HG03378 (cell line): Measurements from ENCODE around the gene RIN3.

Experiments
- ATAC-seq: cut with Tn5 transposase; IDR thresholded peaks from one replicate; pipeline ENCODE4 v1.9.1; 2021; ENCODE audit warnings: mild to moderate bottlenecking, moderate library complexity; ENCODE audit not compliant: unreplicated experiment

RIN3 gene

GRCh38 chr14:92510972-92511371 lies 2.6 kb upstream of the RIN3 start:
- no peak for ATAC-seq

DNA sequence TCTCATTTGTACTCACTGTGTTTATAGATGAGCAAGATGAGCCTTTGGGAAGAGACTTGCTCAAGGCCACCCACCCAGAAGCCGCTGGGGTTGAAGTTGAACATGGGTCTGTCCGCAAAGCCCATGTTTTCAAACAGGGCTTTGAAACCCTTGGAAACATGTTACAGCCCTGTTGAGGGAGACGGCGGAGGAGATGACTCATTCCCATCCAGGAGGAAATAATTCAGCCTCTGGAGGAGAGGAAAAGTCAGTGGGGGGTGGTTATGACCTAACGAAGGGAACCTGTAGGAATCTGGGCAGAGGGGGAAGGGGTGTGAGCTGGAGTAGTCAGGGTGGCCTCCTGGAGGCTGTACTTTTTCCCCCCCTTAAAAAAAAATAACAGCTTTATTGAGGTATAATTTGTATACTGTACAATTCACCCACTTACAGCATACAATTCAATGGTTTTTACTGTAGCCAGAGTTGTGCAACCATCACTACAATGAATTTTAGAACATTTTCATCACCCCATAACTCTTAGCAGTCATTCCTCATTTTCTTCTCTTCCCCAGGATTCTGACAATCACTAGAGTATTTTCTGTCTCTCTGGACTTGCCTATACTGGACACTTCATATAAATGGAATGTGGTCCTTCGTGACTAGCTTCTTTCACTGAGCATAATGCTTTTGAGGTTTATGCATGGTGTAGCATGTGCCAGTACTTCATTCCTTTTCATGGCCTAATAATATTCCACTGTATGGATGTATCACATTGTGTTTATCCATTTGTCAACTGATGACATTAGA lies 1.9 kb upstream of the RIN3 start:
- ATAC-seq = no peak

DNA sequence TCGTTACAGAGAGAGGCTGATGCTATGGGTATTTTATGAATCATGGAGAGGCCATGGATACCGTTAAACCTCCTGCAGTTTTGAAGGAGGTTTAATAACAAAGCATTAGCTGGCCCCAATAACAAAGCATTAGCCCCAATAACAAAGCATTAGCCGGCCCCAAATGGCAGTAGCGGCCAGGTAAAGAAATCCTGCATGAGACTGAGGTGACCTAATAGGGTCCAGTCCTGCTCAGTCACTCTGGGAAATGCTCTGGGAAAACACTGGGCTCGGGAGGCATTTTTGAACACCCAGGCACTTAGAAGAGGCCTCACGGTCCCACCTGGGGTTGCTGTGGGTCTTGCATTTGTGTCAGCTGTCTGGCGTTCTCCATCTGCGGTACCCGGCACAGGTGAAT lies 776 bp upstream of the RIN3 start:
- ATAC-seq = no peak

DNA sequence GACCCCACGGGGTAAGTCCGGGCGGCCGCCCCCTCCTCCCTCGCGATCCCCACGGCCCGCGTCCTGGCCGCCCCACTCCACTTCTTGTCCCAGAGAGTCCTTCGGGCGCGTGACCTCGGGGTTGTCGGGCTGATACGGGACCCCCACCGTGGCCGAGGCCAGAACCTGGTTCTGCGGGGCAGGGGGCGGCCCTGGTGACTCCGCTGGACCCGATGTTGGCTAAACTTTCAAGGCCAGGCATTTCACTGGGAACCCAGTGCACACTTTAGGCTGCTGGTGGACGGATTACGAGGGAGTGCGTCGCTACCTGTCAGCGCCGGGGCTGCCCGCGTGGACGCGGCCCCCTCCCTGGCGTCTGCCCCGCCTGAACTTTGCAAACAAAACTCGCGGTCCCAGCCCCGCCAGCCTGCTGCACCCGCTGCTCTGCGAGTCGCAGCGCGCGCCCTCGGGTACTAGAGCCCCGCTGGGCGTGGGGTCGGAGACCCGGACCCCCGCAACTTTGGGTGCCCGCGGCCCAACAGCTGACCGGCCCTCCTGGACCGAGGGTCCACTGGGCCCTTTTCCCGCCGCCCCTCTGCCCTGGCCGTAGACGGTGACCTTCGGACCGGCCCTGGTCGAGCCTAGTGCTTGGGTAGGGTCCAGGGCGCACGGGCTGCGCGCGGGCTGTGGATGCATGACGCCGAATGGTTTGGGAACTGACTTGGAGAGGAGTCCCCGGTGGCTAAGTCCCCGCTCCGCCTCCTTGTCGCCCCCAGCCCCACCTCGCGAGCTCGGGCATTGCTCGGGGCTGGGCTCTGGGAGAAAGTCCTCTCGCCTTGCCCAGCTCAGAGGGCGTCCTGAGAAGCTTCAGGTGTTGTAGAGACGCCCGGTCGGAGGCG lies 624 bp downstream of the RIN3 start:
- ATAC-seq = no peak

- ATAC-seq = no peak
Observed at GRCh38 chr14:92514844-92515514, 1.4 kb downstream of the RIN3 start.

DNA sequence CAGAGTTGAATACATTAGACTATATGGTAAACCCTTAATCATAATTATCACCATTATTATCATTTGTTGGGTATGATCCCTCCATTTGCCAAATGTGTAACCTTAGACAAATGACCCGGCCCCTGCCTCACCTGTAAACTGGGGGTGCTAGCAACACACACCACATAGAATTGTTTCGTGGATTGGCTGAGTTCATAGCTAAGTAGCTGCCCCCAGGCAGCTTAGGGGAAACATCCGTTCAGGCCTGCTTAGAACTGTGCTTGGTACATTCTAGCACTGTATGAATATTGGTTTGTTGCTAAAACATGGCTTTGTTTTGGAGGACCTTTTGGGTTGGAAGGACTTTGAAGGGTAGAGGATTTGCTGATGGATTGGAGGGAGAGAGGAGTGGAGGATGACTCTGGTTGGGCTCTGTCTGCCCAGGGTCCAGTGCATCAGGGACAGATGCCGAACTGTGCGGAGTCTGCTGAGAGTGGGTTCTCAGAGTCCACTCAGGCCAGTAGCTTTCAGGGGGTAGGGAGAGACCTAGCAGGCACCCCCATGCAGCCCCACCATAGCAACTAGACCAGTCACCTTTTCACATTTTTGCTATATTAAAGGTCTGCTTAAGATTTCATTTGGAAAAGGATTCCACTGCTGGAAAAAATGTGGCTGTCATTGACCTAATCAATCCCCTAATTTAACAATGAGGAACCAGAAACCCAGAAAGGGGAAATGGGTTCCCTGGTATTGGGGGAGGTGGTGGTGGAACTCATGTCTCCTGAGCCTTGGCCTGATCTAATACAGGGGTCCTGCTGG lies 2.2 kb downstream of the RIN3 start:
- ATAC-seq = no peak

DNA sequence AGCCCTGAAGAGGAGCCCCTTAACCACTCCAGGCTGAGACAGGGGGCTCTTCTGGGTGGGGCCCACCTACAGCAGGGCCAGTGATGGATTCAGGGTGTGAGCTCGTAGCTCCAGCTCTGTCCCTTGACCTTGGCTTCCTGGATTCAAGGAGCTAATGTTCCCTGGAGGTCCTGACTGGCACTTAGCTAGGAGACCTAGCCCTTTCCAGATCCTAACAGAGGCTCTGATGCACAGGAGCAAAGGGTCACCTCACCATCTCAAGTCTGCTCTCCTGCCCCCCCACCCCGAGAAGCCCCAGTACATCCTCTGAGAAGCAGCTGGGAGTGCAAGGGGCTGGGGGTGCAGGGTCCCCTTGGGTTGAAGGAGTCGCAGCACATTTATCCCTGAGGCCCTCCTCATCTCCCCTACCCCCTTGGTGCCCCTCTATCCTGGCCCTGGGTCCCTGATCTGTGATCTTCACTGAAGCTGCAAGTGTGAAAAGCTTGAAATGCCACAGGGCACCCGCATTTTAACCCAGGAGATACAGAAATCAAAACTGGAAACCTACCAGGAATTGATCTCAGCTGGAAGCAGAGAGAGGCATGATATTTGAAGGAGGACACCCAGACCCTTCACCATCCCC lies 2.9 kb downstream of the RIN3 start:
- no peak for ATAC-seq

DNA sequence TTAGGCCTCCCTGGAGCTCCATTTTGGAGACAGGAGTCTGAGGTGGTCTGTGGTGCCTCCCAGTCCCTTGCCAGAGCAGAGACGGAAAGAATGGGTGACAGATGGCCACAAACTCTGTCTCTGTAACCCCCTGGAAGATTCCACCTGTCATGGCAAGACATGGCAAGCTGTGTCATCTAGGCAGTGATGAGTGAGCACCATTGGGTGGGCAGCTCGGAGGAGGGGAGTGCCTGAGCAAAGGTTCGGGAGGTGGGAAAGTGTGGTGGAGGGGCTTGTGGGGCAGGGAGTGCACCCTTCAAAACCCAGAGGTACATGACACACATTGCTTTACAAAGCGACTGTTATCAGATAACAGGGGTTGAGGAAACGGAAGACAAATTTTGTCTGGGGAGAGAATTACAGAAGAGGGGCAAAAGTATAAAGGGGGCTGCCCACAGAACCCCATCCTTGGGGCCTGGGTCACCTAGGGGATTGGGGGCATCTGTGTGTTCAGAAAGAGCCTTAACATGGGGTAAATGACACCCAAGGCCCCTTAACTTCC lies 3.5 kb downstream of the RIN3 start:
- no peak for ATAC-seq

GRCh38 chr14:92517761-92518160 lies 4.2 kb downstream of the RIN3 start:
- no peak for ATAC-seq

- ATAC-seq = no peak
Observed at GRCh38 chr14:92519246-92520101, 5.9 kb downstream of the RIN3 start.

- ATAC-seq = no peak
Observed at GRCh38 chr14:92520102-92521057, 6.8 kb downstream of the RIN3 start.

DNA sequence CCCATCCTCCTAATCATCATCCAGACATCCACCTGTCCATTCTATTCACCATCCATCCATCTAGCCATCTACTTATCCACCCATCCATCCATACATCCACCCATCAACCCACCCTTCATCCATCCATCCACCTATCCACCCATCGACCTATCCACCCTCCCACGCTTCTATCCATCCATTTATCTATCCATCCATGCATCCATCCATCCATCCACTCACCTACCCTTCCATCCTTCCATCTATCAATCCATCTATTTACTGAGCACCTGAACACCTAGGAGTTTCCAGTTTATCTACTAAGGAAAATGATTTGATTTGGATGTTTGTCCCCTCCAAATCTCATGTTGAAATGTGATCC lies 7.5 kb downstream of the RIN3 start:
- ATAC-seq = no peak

- no peak for ATAC-seq
Observed at GRCh38 chr14:92523752-92524151, 10.2 kb downstream of the RIN3 start.

DNA sequence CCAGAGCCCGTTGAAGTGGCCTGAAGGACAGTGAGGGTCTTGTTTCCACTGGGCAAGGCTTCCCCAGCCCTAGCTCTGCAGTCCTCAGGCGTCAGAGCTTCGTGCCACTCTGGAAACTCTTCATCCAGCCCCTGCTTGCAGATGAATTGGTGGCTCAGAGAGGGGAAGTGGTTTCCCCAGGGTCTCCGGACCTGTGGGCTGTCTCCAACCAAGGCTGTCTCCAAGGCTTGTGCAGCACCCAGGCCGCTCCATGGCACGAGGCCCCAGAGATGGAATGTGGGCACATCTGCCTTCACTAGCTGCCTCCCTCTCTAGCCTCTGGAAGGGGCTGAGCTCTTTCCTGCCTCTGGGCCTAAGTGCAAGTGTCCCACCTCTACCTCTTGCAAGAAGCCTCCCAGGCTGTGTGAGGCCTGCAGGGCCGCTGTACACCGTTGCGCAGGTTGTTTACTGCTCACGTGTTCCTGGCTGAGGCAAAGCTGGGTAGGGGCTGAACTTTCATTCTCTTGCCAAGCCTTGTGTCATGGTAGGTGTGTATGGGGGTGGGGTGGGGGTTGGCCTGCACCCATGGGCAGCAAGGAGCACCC lies 11.1 kb downstream of the RIN3 start:
- no peak for ATAC-seq

DNA sequence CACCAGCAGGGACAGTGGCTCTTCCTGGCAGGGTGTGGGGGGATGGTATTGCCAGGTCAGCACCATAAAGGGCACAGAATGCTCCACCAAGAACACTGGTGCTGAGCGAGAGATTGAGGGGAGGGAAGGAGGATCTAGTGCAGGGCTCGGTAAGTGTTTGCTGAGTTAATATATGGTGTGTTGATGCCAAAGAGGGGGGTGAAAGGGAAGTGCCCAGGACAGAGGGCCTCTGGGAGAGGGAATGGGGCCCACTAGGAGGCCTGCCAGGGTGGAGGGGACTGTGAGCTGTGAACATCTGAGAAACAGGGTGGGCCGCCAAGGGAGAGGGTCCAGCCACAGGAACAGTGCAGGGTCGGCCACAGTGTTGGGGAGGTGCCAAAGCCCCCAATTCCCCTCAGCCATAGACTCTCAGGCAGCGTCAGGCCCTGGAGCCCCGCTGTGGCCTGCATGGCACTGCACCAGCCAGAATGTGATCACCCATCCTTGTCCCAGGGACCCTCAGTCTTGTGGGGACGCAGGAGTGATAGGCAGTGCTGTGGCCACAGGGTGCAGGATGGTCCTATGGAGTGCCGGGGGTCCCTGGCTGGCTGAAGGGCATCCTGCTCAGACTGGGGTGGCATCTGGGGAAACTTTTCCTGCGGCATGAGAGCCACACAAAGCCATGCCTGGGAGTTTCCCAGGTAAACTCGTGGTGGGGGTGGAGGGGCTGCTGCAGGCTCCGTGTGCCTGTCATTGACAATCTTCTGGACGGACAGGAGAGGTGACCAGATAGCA lies 11.9 kb downstream of the RIN3 start:
- ATAC-seq = no peak

DNA sequence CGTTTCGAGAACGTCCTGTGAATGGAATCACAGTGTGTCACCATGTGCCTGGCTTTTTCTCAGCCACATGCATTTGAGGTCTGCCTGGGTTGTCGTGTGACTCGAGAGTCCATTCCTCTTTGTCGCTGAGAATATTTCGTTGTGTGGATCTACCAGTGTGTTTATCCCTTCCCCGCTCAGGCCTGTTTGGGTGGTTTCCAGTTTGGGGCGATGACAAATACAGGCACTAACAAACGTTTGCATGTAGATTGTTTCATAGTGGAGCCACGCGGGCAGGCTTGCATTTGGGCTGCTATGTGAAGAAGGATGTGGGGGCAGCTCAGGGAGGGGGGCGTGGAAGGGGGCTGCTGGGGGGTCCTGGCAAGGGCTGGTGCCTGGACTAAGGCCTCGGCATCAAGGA lies 14.1 kb downstream of the RIN3 start:
- no peak for ATAC-seq

DNA sequence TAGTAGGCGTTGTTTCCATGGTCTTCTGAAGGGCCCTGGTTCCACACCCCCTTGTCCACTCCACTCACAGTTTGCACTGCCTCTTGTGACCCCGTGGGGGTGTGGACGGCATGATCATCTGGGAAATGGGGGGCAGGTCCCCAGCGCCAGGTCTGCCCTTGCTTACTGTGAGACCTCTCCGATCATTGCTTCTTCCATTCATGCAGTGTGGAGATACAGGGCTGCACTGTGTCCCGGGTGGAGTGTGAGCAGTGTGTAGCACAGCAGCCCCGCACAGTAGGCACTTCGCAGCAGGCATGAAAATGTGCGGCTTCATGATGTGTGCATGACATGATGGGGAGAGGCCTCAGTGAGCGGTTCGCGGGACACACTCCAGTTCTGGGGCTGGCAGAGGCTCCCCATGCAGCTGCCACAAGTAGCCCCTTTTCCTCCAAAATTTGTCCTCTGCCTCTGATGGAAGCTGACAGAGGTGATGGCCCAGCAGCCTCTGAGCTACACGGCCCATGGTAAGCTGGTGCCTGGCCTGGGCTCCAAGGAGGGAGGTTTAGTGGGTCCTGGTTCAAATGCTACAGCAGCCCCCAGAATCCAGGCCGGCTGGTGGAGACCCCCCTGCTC lies 15.0 kb downstream of the RIN3 start:
- ATAC-seq = no peak
